ENCODE measurements around the gene ZNF766. TPM values are rescaled to one million over a fixed set of nuclear protein-coding genes. Genes with fewer than 3 reads are reported as not detected.

ZNF766 gene
- total RNA-seq, 1 experiment from 2014 or later: 19.6 TPM

- Histone ChIP-seq H3K4me1 (ENCODE audit: insufficient read depth, low read length, poor library complexity, severe bottlenecking) (no peaks in the 10 kb centered on the region), H3K27ac (ENCODE audit: low read depth, low read length, poor library complexity, severe bottlenecking) (no peak overlapping the region), H3K36me3 (ENCODE audit: insufficient read depth, low read length, poor library complexity, severe bottlenecking) (peaks cover 25% of the 10 kb centered on the region), H3K27me3 (replicated peaks; ENCODE audit: insufficient read depth, low read depth, low read length, poor library complexity) (no peaks in the 10 kb centered on the region), H3K4me3 (ENCODE audit: low read depth, low read length, poor library complexity, severe bottlenecking) (no peak overlapping the region), H3K9me3 (ENCODE audit: low read depth, low read length, poor library complexity, severe bottlenecking) (no peaks in the 10 kb centered on the region)
- intact Hi-C loops (cut with micrococcal nuclease; ENCODE audit: unreplicated experiment): no loop called here
- BruUV-seq (replicated peaks): no TSS peak
- ChIA-PET CTCF (no interaction called here), POLR2A (ENCODE audit: low non-redundant PET) (no interaction called here)
- TF ChIP-seq CTCF (conservative IDR thresholded peaks at IDR 0.05; ENCODE audit: low read depth, low read length): no peak
- no peak for TF ChIP-seq EZH2 (IDR thresholded peaks at IDR 0.05; ENCODE audit: borderline replicate concordance, low read depth, low read length, poor library complexity, severe bottlenecking)
- DNase-seq (ENCODE audit: low spot score): no peak
Observed at GRCh38 chr19:52230685-52231084, 38.7 kb upstream of the ZNF766 start.

GRCh38 chr19:52231154-52231910 is 38.1 kb upstream of the ZNF766 start:
- Histone ChIP-seq H3K4me1 (ENCODE audit: insufficient read depth, low read length, poor library complexity, severe bottlenecking) (no peaks in the 10 kb centered on the region), H3K36me3 (ENCODE audit: insufficient read depth, low read length, poor library complexity, severe bottlenecking) (peaks cover 18% of the 10 kb centered on the region), H3K4me3 (ENCODE audit: low read depth, low read length, poor library complexity, severe bottlenecking) (no peak overlapping the region), H3K27ac (ENCODE audit: low read depth, low read length, poor library complexity, severe bottlenecking) (no peak overlapping the region), H3K27me3 (replicated peaks; ENCODE audit: insufficient read depth, low read depth, low read length, poor library complexity) (no peaks in the 10 kb centered on the region), H3K9me3 (ENCODE audit: low read depth, low read length, poor library complexity, severe bottlenecking) (no peaks in the 10 kb centered on the region)
- intact Hi-C loops (cut with micrococcal nuclease; ENCODE audit: unreplicated experiment): no loop called here
- TF ChIP-seq CTCF (conservative IDR thresholded peaks at IDR 0.05; ENCODE audit: low read depth, low read length) (no peak), EZH2 (IDR thresholded peaks at IDR 0.05; ENCODE audit: borderline replicate concordance, low read depth, low read length, poor library complexity, severe bottlenecking) (no peak)
- POLR2A ChIA-PET (ENCODE audit: low non-redundant PET): no interaction called here
- DNase-seq (ENCODE audit: low spot score): no peak
- CTCF ChIA-PET: no interaction called here
- no TSS peak for BruUV-seq (replicated peaks)

GRCh38 chr19:52234406-52234805 is 35.0 kb upstream of the ZNF766 start:
- Histone ChIP-seq H3K27ac (ENCODE audit: low read depth, low read length, poor library complexity, severe bottlenecking) (no peak overlapping the region), H3K4me1 (ENCODE audit: insufficient read depth, low read length, poor library complexity, severe bottlenecking) (no peaks in the 10 kb centered on the region), H3K27me3 (replicated peaks; ENCODE audit: insufficient read depth, low read depth, low read length, poor library complexity) (no peaks in the 10 kb centered on the region), H3K9me3 (ENCODE audit: low read depth, low read length, poor library complexity, severe bottlenecking) (no peaks in the 10 kb centered on the region), H3K4me3 (ENCODE audit: low read depth, low read length, poor library complexity, severe bottlenecking) (no peak overlapping the region), H3K36me3 (ENCODE audit: insufficient read depth, low read length, poor library complexity, severe bottlenecking) (no peaks in the 10 kb centered on the region)
- TF ChIP-seq CTCF (conservative IDR thresholded peaks at IDR 0.05; ENCODE audit: low read depth, low read length): no peak
- no peak for TF ChIP-seq EZH2 (IDR thresholded peaks at IDR 0.05; ENCODE audit: borderline replicate concordance, low read depth, low read length, poor library complexity, severe bottlenecking)
- POLR2A ChIA-PET (ENCODE audit: low non-redundant PET): no interaction called here
- no peak for DNase-seq (ENCODE audit: low spot score)
- no TSS peak for BruUV-seq (replicated peaks)
- CTCF ChIA-PET: no interaction called here
- intact Hi-C loops (cut with micrococcal nuclease; ENCODE audit: unreplicated experiment): no loop called here
